Breast epithelium (tissue), 3 donors: ENCODE measurements around the gene CD14.

ENCODE experiments used
- CTCF ChIP-seq, 3 donors: fragments of 450-650 bp; IDR thresholded peaks; one replicate each; pipeline ENCODE4 v1.5.1; 2016 to 2017; ENCODE audit warnings: antibody characterized with exemption in 3 of 3, mild to moderate bottlenecking in 3 of 3, moderate library complexity in 3 of 3
- POLR2A ChIP-seq: fragments of 450-650 bp; IDR thresholded peaks from one replicate; pipeline ENCODE4 v1.6.1; 2016; ENCODE audit warnings: antibody characterized with exemption, mild to moderate bottlenecking, moderate library complexity

GRCh38 chr5:140634103-140634502, 1.1 kb upstream of the CD14 start:
- no peak for TF ChIP-seq CTCF (IDR thresholded peaks at IDR 0.05)
- no peak for TF ChIP-seq POLR2A
